GM18868 (cell line): ENCODE results near the gene GJB6.
A peak's percentile ranks its signal among the peaks of the same experiment; 100 is the strongest.

ENCODE experiments used
- ATAC-seq: cut with Tn5 transposase; IDR thresholded peaks from one replicate; pipeline ENCODE4 v1.9.1; 2021; ENCODE audit warnings: mild to moderate bottlenecking, moderate library complexity; ENCODE audit not compliant: unreplicated experiment

The GJB6 gene

GRCh38 chr13:20188667-20189553 lies 43.2 kb downstream of the GJB6 start:
- no peak for ATAC-seq

DNA sequence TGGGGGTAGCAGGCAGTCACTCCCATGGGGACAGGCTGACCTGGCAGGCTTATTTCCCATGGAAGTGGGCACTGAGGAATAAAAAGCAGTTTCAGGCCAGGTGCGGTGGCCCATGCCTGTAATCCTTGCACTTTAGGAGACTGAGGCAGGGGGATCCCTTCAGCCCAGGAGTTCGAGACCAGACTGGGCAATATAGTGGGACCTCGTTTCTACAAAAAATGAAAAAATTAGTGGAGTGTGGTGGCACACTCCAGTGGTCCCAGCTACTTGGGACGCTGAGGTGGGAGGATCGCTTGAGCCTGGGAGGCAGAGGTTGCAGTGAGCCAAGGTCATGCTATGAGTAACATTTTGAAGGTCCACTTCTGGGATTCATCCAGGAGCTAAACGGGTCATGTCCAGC lies 45.3 kb downstream of the GJB6 start:
- ATAC-seq: no peak

DNA sequence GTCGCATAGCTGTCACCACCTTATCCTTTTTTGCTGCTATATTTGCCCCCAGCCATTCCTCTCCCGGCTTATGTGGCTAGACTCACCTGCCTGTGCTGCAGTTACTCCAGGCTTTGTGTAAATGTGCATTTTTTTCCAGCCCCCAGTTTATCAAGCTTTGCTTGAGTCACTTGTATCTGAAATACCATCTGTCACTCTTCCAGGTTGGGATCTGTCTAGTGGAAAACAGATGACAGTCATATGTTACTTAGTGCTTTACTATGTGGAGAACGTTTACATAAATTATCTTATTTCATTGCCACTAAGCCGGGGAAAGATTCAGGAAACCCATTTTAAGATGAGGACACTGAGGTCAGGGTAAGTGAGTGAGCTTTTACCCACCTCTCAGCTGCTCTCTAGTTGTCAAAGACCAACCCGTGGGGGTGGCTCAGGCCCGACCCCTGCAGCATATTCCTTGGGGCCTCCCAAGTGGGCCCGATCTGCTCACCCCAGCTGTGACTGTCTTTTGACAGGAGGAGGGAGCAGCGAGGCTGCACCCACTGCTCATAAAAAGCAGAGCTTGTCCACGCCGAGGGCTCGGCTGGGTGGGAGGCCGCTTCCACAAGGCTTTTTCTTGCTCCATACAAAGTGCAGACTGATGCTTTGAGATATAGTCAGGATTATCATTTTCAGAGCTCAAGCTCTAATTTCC lies 46.6 kb downstream of the GJB6 start:
- ATAC-seq: no peak

DNA sequence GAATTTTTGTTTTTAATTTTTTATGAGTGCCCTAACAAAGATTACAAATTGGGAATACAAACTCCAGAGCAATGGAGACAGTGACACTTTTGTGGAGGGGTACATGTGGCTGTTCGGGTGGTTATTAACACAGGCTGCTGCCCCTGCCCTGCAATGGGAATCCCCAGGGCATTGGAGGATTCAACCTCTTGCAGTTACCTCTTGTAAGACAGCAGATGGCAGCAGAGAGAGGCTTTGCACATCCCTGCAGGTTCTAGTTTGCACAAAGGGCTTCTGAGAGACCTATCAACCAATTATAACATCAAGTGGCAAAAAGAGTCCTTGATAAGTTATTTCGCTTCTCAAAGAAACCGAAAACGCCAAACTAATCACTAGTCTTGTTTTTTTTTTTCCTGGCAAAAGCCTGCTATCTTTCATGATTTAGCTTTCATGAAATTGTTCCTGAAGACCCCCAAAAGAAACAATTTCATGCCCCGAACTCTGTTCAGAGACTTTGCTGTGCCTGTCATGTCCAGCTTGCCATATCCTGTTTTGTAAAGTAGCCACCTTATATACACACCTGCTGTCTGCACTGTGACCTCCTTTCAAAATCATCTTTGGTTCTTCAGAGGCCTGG lies 49.8 kb downstream of the GJB6 start:
- peak; percentile 95 for ATAC-seq

GRCh38 chr13:20181188-20181587 lies 50.9 kb downstream of the GJB6 start:
- ATAC-seq: no peak

DNA sequence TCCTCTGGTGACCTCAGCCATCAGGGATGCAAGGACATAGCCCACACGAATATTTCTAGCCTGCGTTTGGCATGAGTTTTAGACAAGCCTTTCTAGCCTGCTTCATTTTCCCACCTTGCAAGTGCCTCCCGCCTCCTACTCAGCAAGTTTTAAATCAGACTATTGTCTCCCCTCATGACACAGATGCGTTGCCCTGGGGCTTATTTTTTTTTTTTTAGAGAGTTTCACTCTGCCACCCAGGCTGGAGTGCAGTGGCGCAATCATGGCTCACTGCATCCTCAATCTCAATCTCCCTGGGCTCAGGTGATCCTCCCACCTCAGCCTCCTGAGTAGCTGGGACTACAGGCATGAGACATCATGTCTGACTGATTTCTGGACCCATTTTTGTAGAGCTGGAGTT lies 54.0 kb downstream of the GJB6 start:
- ATAC-seq: no peak

- ATAC-seq: no peak
These were observed 54.9 kb downstream of the GJB6 start for GRCh38 chr13:20177049-20177831.

DNA sequence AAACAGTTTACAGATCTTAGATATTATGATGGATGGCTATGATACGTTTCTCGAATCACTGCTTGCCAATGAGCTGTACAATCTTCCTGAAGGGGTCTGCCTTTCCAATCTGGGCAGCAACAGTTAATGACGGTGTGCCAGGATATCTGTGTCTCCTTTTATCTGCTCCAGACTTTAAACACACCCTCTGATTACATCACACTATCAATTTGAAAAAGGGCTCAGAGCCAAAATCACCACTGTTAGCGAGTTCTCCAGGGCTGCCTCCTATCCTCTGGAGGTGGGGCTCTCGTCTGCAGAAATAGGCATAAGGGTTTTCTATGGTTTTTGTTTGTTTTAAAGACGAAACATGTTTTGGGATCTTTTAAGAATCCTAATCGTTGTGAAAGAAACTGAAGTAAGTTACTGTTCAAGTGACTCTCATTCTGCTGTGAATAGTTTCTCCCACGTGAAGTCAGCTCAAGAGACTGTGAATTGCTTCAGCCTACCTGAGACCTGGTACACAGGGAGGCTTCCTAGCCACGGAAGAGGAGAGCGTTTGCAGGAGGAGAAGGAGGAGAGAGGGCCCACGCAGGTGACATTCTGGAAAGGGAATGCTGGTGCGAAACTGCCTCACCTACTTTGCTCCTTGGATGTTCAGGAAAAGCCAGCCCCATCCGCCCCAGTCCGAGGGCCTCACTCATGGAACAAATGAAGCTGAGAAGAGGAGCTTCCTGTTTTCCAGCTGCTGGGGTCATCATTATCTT lies 56.0 kb downstream of the GJB6 start:
- ATAC-seq: no peak

GRCh38 chr13:20175406-20175794 lies 56.7 kb downstream of the GJB6 start:
- no peak for ATAC-seq

GRCh38 chr13:20174656-20175405 lies 57.3 kb downstream of the GJB6 start:
- ATAC-seq: peak; percentile 94

DNA sequence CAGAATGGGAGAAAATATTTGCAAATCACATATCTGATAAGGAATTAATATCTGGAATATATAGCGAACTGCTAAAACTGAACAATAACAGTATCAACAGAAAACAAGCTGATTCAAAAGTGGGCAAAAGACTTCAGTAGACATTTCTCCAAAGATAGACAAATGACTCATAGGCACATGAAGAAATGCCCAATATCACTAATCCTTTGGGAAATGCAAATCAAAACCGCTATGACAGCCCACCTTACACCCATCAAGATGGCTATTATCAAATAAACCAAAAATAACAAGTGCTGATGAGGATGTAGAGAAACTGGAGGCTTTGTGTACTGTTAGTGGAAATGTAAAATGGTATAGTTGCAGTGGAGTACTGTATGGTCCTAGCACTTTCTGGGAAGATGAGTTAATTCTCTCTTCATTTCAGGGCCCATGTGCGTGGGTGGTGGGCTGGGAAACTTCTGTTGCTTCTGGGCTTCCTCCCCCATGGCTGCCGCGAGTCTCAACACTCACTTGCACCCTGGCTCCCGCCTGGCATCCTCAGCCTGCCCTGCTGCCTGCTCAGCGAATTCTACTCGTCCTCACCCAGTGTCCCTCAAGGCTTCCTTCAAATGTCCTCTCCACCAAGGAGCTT lies 58.9 kb downstream of the GJB6 start:
- ATAC-seq: no peak
